B cell (primary cell): ENCODE measurements around the gene ZSWIM6. TPM values are rescaled to one million over a fixed set of nuclear protein-coding genes. Genes with fewer than 3 reads are reported as not detected.

Source experiments
- ATAC-seq: fragments of 200-7000 bp; cut with Tn5 transposase; one replicate; pipeline ENCODE4 v1.10.0; 2021; ENCODE audit warnings: low read depth, mild to moderate bottlenecking, moderate number of reproducible peaks, moderate library complexity
- CTCF ChIA-PET: fragments of 350-600 bp; sonication (Branson Sonifier 250); formaldehyde crosslinking; loops from one replicate; lab custom pipeline; 2021; ENCODE audit warnings: antibody characterized with exemption, inconsistent platforms; lab: Charles Lee
- POLR2A ChIA-PET: fragments of 350-600 bp; sonication (Branson Sonifier 250); formaldehyde crosslinking; loops from one replicate; lab custom pipeline; 2021; ENCODE audit warnings: antibody characterized with exemption; lab: Charles Lee
- DNase-seq: peaks from one replicate; pipeline ENCODE4 v3.0.0; 2013
- H2AFZ ChIP-seq: 2 replicates; pipeline ENCODE4 v1.6.1; 2012; ENCODE audit warnings: mild to moderate bottlenecking, low read depth, low read length; ENCODE audit not compliant: insufficient read depth, poor library complexity, severe bottlenecking
- H3K27ac ChIP-seq, 2 donors: 1 replicate in 1 of 2; 2 replicates in 1 of 2; pipeline ENCODE4 v1.5.1; 2012 to 2013; ENCODE audit warnings: low read length in 2 of 2, mild to moderate bottlenecking in 2 of 2, moderate library complexity in 1 of 2
- H3K27me3 ChIP-seq, 4 experiments: fragments of 200-600 bp in 1 of 4; sonication (generic) in 1 of 4; replicated peaks in 1 of 4; 1 replicate in 2 of 4; 2 replicates in 2 of 4; pipeline versions ENCODE4 v1.6.1 to v1.7.0; 2013 to 2016; ENCODE audit warnings: low read length in 3 of 4, mild to moderate bottlenecking in 2 of 4, mixed read lengths in 1 of 4, moderate library complexity in 1 of 4; ENCODE audit not compliant: insufficient read depth in 4 of 4, control insufficient read depth in 3 of 4; ENCODE audit errors: control extremely low read depth in 1 of 4
- H3K36me3 ChIP-seq, 2 experiments: replicated peaks in 1 of 2; 1 replicate in 1 of 2; 2 replicates in 1 of 2; pipeline versions ENCODE4 v1.6.1 to v1.7.1; 2013; ENCODE audit warnings: low read length in 1 of 2; ENCODE audit not compliant: insufficient read depth in 2 of 2, control insufficient read depth in 1 of 2; ENCODE audit errors: control extremely low read depth in 1 of 2, extremely low read depth in 1 of 2
- H3K4me1 ChIP-seq, 2 donors: fragments of 200-600 bp in 1 of 2; sonication (generic) in 1 of 2; 1 replicate in 1 of 2; 2 replicates in 1 of 2; pipeline versions ENCODE4 v1.5.1 to v1.6.1; 2013 to 2017; ENCODE audit warnings: low read length in 2 of 2; ENCODE audit not compliant: control insufficient read depth in 2 of 2, insufficient read depth in 2 of 2
- H3K4me2 ChIP-seq: replicated peaks from 2 replicates; pipeline ENCODE3; 2012; ENCODE audit warnings: mild to moderate bottlenecking, low read depth, low read length; ENCODE audit not compliant: poor library complexity, severe bottlenecking
- H3K4me3 ChIP-seq, 5 experiments: fragments of 200-600 bp in 1 of 5; sonication (generic) in 1 of 5; 1 replicate in 3 of 5; 2 replicates in 2 of 5; pipeline versions ENCODE4 v1.5.1 to v1.7.0; 2011 to 2016; ENCODE audit warnings: low read length in 4 of 5, mild to moderate bottlenecking in 4 of 5, low read depth in 2 of 5, control low read depth in 1 of 5, moderate library complexity in 1 of 5; ENCODE audit not compliant: insufficient read depth in 1 of 5; ENCODE audit errors: control extremely low read depth in 1 of 5, extremely low read depth in 1 of 5
- H3K79me2 ChIP-seq: fragments of 200-600 bp; sonication (generic); one replicate; pipeline ENCODE4 v1.6.0; 2016; ENCODE audit warnings: low read length; ENCODE audit not compliant: control insufficient read depth, insufficient read depth
- H3K9ac ChIP-seq: fragments of 200-600 bp; sonication (generic); 2 replicates; pipeline ENCODE4 v1.6.1; 2017; ENCODE audit warnings: mild to moderate bottlenecking, low read length, moderate library complexity
- H3K9me3 ChIP-seq, 3 donors: one replicate each; pipeline versions ENCODE4 v1.6.1 to v1.7.1; 2013; ENCODE audit warnings: low read length in 2 of 3; ENCODE audit not compliant: control insufficient read depth in 2 of 3, insufficient read depth in 1 of 3; ENCODE audit errors: control extremely low read depth in 1 of 3
- H4K20me1 ChIP-seq: 2 replicates; pipeline ENCODE4 v1.6.0; 2012; ENCODE audit warnings: mild to moderate bottlenecking, low read length; ENCODE audit not compliant: insufficient read depth, control insufficient read depth, poor library complexity, severe bottlenecking
- H3K27ac Mint-ChIP-seq: one replicate; pipeline ENCODE4 v1.8.0; 2021; ENCODE audit warnings: mixed read lengths
- H3K27me3 Mint-ChIP-seq: one replicate; pipeline ENCODE4 v1.8.0; 2021; ENCODE audit warnings: mixed read lengths
- H3K4me1 Mint-ChIP-seq: one replicate; pipeline ENCODE4 v1.8.0; 2021; ENCODE audit warnings: mixed read lengths
- H3K4me3 Mint-ChIP-seq: one replicate; pipeline ENCODE4 v1.8.0; 2021; ENCODE audit warnings: mixed read lengths
- H3K9me3 Mint-ChIP-seq: one replicate; pipeline ENCODE4 v1.8.0; 2022; ENCODE audit warnings: mixed read lengths; ENCODE audit not compliant: insufficient read depth
- EZH2 ChIP-seq: IDR thresholded peaks from 2 replicates; pipeline ENCODE4 v1.6.1; 2012; ENCODE audit warnings: borderline replicate concordance, low read depth, mild to moderate bottlenecking, moderate library complexity, low read length; ENCODE audit not compliant: insufficient read depth, poor library complexity, severe bottlenecking
- WGBS: methylation state at CpG from one replicate; pipeline ENCODE4 v1.1.5; 2013; ENCODE audit warnings: missing lambda C conversion rate; ENCODE audit not compliant: insufficient coverage; 5-methylcytosine and 5-hydroxymethylcytosine counted together
- intact Hi-C: fragments of 100-400 bp; cut with micrococcal nuclease; formaldehyde crosslinking; loops from one replicate; pipeline ENCODE4 v1.10.0; 2022
- polyA plus RNA-seq: library from polyadenylated mRNA; depleted of rRNA; stranded (reverse); fragments of >200 nt; gene quantifications from 2 replicates; pipeline ENCODE4 v1.2.3, GENCODE V29; 2012
- total RNA-seq, 2 donors: library from RNA; stranded (reverse); fragments of 120-200 nt in 1 of 2; gene quantifications; 1 replicate in 1 of 2; 2 replicates in 1 of 2; pipeline versions ENCODE4 v1.2.3 to v1.2.4, GENCODE V29; 2013 to 2022
- TF ChIP-seq, protein P1 (sequence below): fragments of 200-600 bp; IDR thresholded peaks from one replicate; pipeline ENCODE4 v1.8.0; 2022; ENCODE audit warnings: antibody characterized with exemption, mild to moderate bottlenecking

ZSWIM6 gene
- total and polyA plus RNA-seq, 2 donors (not counting 1 experiment from before 2014, with no cell fraction given): 7.9 to 16.4 TPM

- ChIA-PET POLR2A (no interaction called here), CTCF (no interaction called here)
- H3K4me3 Mint-ChIP-seq: no peak overlapping the region
- no peaks in the 10 kb centered on the region for H3K9me3 Mint-ChIP-seq
- Histone ChIP-seq H3K27ac (no peak overlapping the region), H3K9ac (no peak overlapping the region), H3K9me3 (no peaks in the 10 kb centered on the region), H4K20me1 (peaks cover 39% of the 10 kb centered on the region), H3K36me3 (no peaks in the 10 kb centered on the region), H3K79me2 (peaks cover 56% of the 10 kb centered on the region), H3K4me1 (peaks cover 0 to 5% of the 10 kb centered on the region in 2 donors), H3K27me3 (no peaks in the 10 kb centered on the region), H3K4me2 (no peak overlapping the region), H2AFZ (no peak overlapping the region), H3K4me3 (no peak overlapping the region)
- ATAC-seq: no peak
- H3K27me3 Mint-ChIP-seq: no peaks in the 10 kb centered on the region
- TF ChIP-seq, protein P1, sequence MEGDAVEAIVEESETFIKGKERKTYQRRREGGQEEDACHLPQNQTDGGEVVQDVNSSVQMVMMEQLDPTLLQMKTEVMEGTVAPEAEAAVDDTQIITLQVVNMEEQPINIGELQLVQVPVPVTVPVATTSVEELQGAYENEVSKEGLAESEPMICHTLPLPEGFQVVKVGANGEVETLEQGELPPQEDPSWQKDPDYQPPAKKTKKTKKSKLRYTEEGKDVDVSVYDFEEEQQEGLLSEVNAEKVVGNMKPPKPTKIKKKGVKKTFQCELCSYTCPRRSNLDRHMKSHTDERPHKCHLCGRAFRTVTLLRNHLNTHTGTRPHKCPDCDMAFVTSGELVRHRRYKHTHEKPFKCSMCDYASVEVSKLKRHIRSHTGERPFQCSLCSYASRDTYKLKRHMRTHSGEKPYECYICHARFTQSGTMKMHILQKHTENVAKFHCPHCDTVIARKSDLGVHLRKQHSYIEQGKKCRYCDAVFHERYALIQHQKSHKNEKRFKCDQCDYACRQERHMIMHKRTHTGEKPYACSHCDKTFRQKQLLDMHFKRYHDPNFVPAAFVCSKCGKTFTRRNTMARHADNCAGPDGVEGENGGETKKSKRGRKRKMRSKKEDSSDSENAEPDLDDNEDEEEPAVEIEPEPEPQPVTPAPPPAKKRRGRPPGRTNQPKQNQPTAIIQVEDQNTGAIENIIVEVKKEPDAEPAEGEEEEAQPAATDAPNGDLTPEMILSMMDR: no peak
- no peak for TF ChIP-seq EZH2
- H3K27ac Mint-ChIP-seq: no peak overlapping the region
- WGBS: no CpG with 5 or more reads among the region's 1 CpG
- intact Hi-C loops: no loop called here
- H3K4me1 Mint-ChIP-seq: peaks cover 28% of the 10 kb centered on the region
- DNase-seq: no peak
Observed at GRCh38 chr5:61397238-61397637, 65.2 kb downstream of the ZSWIM6 start.

DNA sequence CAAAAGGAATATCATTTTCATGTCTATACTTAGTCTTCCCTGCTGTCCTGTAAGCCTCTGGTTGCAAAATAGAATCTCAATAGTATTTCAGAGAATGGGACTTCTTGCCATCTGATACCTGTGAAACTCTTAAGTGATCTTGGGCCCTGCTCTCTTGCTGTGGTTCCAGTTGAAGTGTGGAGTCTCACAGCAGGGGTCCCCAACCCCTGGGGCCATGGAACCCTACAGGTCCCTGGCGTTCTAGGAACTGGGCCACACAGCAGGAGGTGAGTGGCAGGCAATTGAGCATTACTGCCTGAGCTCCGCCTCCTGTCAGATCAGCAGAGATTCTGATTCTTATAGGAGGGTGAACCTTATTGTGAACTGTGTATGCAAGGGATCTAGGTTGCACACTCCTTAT lies 65.9 kb downstream of the ZSWIM6 start:
- DNase-seq: no peak
- Mint-ChIP-seq H3K4me3 (no peak overlapping the region), H3K27me3 (no peaks in the 10 kb centered on the region), H3K9me3 (no peaks in the 10 kb centered on the region), H3K4me1 (peaks cover 33% of the 10 kb centered on the region), H3K27ac (no peak overlapping the region)
- TF ChIP-seq, protein P1: no peak
- TF ChIP-seq EZH2: no peak
- Histone ChIP-seq H4K20me1 (peaks cover 37% of the 10 kb centered on the region), H3K36me3 (no peaks in the 10 kb centered on the region), H2AFZ (no peak overlapping the region), H3K9ac (no peak overlapping the region), H3K4me1 (peaks cover 0 to 9% of the 10 kb centered on the region in 2 donors), H3K4me2 (no peak overlapping the region), H3K27ac (no peak overlapping the region), H3K27me3 (no peaks in the 10 kb centered on the region), H3K4me3 (no peak overlapping the region), H3K79me2 (peaks cover 63% of the 10 kb centered on the region), H3K9me3 (no peaks in the 10 kb centered on the region)
- intact Hi-C loops: no loop called here
- no peak for ATAC-seq
- ChIA-PET CTCF (no interaction called here), POLR2A (no interaction called here)
- 86% methylated on average over 2 of the region's 2 CpGs for WGBS
